NT2/D1 (cell line): ENCODE results near the gene TMEM247.

ENCODE experiments used
- DNase-seq: peaks from one replicate; pipeline ENCODE4 v3.0.0-alpha.2; 2011; ENCODE audit warnings: low read depth, low spot score
- H3K27me3 ChIP-seq: 2 replicates; pipeline ENCODE4 v1.6.0; 2011; ENCODE audit warnings: mild to moderate bottlenecking; ENCODE audit not compliant: insufficient read length, insufficient read depth
- H3K36me3 ChIP-seq: 2 replicates; pipeline ENCODE4 v1.6.1; 2011; ENCODE audit warnings: mild to moderate bottlenecking, low read length, mixed read lengths; ENCODE audit not compliant: insufficient read depth, insufficient read length
- H3K4me1 ChIP-seq: 2 replicates; pipeline ENCODE4 v1.5.1; 2011; ENCODE audit not compliant: insufficient read depth, insufficient read length
- H3K4me3 ChIP-seq: 2 replicates; pipeline ENCODE4 v1.5.1; 2011; ENCODE audit warnings: low read depth; ENCODE audit not compliant: insufficient read length
- H3K9ac ChIP-seq: 2 replicates; pipeline ENCODE4 v1.6.0; 2011; ENCODE audit warnings: low read depth; ENCODE audit not compliant: insufficient read length
- H3K9me3 ChIP-seq: 2 replicates; pipeline ENCODE4 v1.5.1; 2011; ENCODE audit warnings: mild to moderate bottlenecking, low read length; ENCODE audit not compliant: insufficient read depth
- SUZ12 ChIP-seq: IDR thresholded peaks from 2 replicates; pipeline ENCODE4 v1.6.1; 2011; ENCODE audit not compliant: insufficient read length, insufficient read depth; ENCODE audit errors: extremely low read depth
- YY1 ChIP-seq: IDR thresholded peaks from 2 replicates; pipeline ENCODE4 v1.6.1; 2011; ENCODE audit not compliant: insufficient read length, insufficient read depth
- ZNF274 ChIP-seq: IDR thresholded peaks from 2 replicates; pipeline ENCODE4 v1.6.1; 2011; ENCODE audit warnings: mild to moderate bottlenecking, low read depth, low read length

Gene TMEM247

GRCh38 chr2:46495231-46496030 lies 16.1 kb downstream of the TMEM247 start:
- Histone ChIP-seq H3K9ac (no peak overlapping the region), H3K36me3 (no peaks in the 10 kb centered on the region), H3K9me3 (no peaks in the 10 kb centered on the region), H3K4me3 (no peak overlapping the region), H3K27me3 (peaks cover 32% of the 10 kb centered on the region), H3K4me1 (peaks cover 1% of the 10 kb centered on the region)
- TF ChIP-seq ZNF274 (no peak), YY1 (no peak), SUZ12 (no peak)
- no peak for DNase-seq

GRCh38 chr2:46497766-46498165 lies 18.4 kb downstream of the TMEM247 start:
- H3K9ac ChIP-seq = no peak overlapping the region
- TF ChIP-seq SUZ12 = no peak
- no peak for TF ChIP-seq YY1
- TF ChIP-seq ZNF274 = no peak
- H3K27me3 ChIP-seq = peaks cover 28% of the 10 kb centered on the region
- no peak for DNase-seq
- no peaks in the 10 kb centered on the region for H3K9me3 ChIP-seq
- H3K4me1 ChIP-seq = no peaks in the 10 kb centered on the region
- no peak overlapping the region for H3K4me3 ChIP-seq
- no peaks in the 10 kb centered on the region for H3K36me3 ChIP-seq

- H3K4me3 ChIP-seq = no peak overlapping the region
- H3K36me3 ChIP-seq = no peaks in the 10 kb centered on the region
- H3K9me3 ChIP-seq = no peaks in the 10 kb centered on the region
- H3K4me1 ChIP-seq = no peaks in the 10 kb centered on the region
- H3K27me3 ChIP-seq = peaks cover 28% of the 10 kb centered on the region
- no peak overlapping the region for H3K9ac ChIP-seq
- DNase-seq = no peak
- TF ChIP-seq YY1 = no peak
Observed at GRCh38 chr2:46498681-46499080, 19.3 kb downstream of the TMEM247 start.

- no peaks in the 10 kb centered on the region for H3K9me3 ChIP-seq
- no peaks in the 10 kb centered on the region for H3K4me1 ChIP-seq
- no peak for DNase-seq
- H3K27me3 ChIP-seq = peaks cover 28% of the 10 kb centered on the region
- no peaks in the 10 kb centered on the region for H3K36me3 ChIP-seq
- peak overlapping the region; percentile 30 for H3K4me3 ChIP-seq
- no peak overlapping the region for H3K9ac ChIP-seq
- TF ChIP-seq SUZ12 (no peak), ZNF274 (no peak), YY1 (no peak)
Observed at GRCh38 chr2:46499392-46499785, 20.0 kb downstream of the TMEM247 start.

- H3K27me3 ChIP-seq = peaks cover 28% of the 10 kb centered on the region
- no peak for DNase-seq
- H3K4me3 ChIP-seq = no peak overlapping the region
- no peaks in the 10 kb centered on the region for H3K36me3 ChIP-seq
- no peaks in the 10 kb centered on the region for H3K9me3 ChIP-seq
- H3K4me1 ChIP-seq = peaks cover under 1% of the 10 kb centered on the region
- no peak overlapping the region for H3K9ac ChIP-seq
- TF ChIP-seq YY1 (no peak), SUZ12 (no peak), ZNF274 (no peak)
Observed at GRCh38 chr2:46500801-46501200, 21.4 kb downstream of the TMEM247 start.

GRCh38 chr2:46502291-46502885 lies 23.0 kb downstream of the TMEM247 start:
- no peak for TF ChIP-seq ZNF274
- no peak for TF ChIP-seq SUZ12
- TF ChIP-seq YY1 = no peak
- H3K9ac ChIP-seq = no peak overlapping the region
- DNase-seq = no peak
- H3K9me3 ChIP-seq = no peaks in the 10 kb centered on the region
- no peaks in the 10 kb centered on the region for H3K36me3 ChIP-seq
- peaks cover 9% of the 10 kb centered on the region for H3K4me1 ChIP-seq
- peaks cover 22% of the 10 kb centered on the region for H3K27me3 ChIP-seq
- H3K4me3 ChIP-seq = no peak overlapping the region

GRCh38 chr2:46503686-46504085 lies 24.3 kb downstream of the TMEM247 start:
- H3K4me3 ChIP-seq = no peak overlapping the region
- no peak for DNase-seq
- H3K4me1 ChIP-seq = peaks cover 9% of the 10 kb centered on the region
- H3K9ac ChIP-seq = no peak overlapping the region
- TF ChIP-seq SUZ12 = no peak
- no peak for TF ChIP-seq YY1
- TF ChIP-seq ZNF274 = no peak
- H3K9me3 ChIP-seq = no peaks in the 10 kb centered on the region
- H3K27me3 ChIP-seq = peaks cover 9% of the 10 kb centered on the region
- no peaks in the 10 kb centered on the region for H3K36me3 ChIP-seq
